K562 (cell line): ENCODE measurements around the gene NBEAL2. TPM values are rescaled to one million over a fixed set of nuclear protein-coding genes. Genes with fewer than 3 reads are reported as not detected.
"Not testable (repeated sequence)": the region's sequence is repeated elsewhere in the genome, so short reads cannot be mapped to it uniquely, and the experiment has no call there.

Experiments
- ATAC-seq: fragments of 200-7000 bp; cut with Tn5 transposase; 3 replicates; pipeline ENCODE4 v1.9.1; 2020; ENCODE audit warnings: moderate library complexity
- BruUV-seq: library from RNA; stranded (reverse); fragments of 400-500 nt; replicated peaks from 2 replicates; lab custom pipeline; 2021; lab: Mats Ljungman, UMichigan
- CTCF ChIA-PET: fragments of 300-600 bp; formaldehyde crosslinking; extraction: SDS; loops from one replicate; lab custom pipeline; 2021; ENCODE audit warnings: low intra/inter-chr PET ratio; lab: Yijun Ruan, JAX
- POLR2A ChIA-PET: fragments of 300-600, 350-650 bp; sonication (Branson Sonifier 250); formaldehyde crosslinking; extraction: SDS; loops from one replicate; lab custom pipeline; 2021; ENCODE audit warnings: antibody characterized with exemption, inconsistent platforms; lab: Yijun Ruan, JAX
- DNase-seq, 4 experiments: peaks; one replicate each; pipeline versions ENCODE4 v3.0.0 to v3.0.0-alpha.2; 2011 to 2018; ENCODE audit warnings: low spot score in 3 of 4, mixed read lengths in 3 of 4; ENCODE audit errors: extremely low read depth in 1 of 4
- FAIRE-seq: peaks from 2 replicates; lab custom pipeline; 2011; peaks lifted over from hg19 to GRCh38; lab: Jason Lieb, UNC
- H2AFZ ChIP-seq: 2 replicates; pipeline ENCODE4 v1.6.0; 2011; ENCODE audit warnings: low read depth, low read length, control low read depth, inconsistent platforms
- H3K27ac ChIP-seq: fragments of 200-600 bp; 3 replicates; pipeline ENCODE4 v1.8.0; 2011; ENCODE audit warnings: low read depth, mild to moderate bottlenecking, control low read depth, inconsistent platforms, low read length, moderate library complexity, mixed read lengths; ENCODE audit errors: extremely low read depth
- H3K27me3 ChIP-seq, 2 experiments: fragments of 300-600 bp in 1 of 2; 2 replicates in 1 of 2; 3 replicates in 1 of 2; pipeline versions ENCODE4 v1.6.0 to v1.8.0; 2011; ENCODE audit warnings: inconsistent platforms in 2 of 2, low read length in 2 of 2, mild to moderate bottlenecking in 1 of 2, mixed read lengths in 1 of 2, moderate library complexity in 1 of 2; ENCODE audit not compliant: control insufficient read depth in 2 of 2, insufficient read depth in 2 of 2
- H3K36me3 ChIP-seq: fragments of 300-600 bp; 3 replicates; pipeline ENCODE4 v1.8.0; 2011; ENCODE audit warnings: mild to moderate bottlenecking, low read length, inconsistent platforms; ENCODE audit not compliant: control insufficient read depth, insufficient read depth
- H3K4me1 ChIP-seq, 2 experiments: fragments of 200-600 bp in 1 of 2; replicated peaks in 1 of 2; 2 replicates in 1 of 2; 3 replicates in 1 of 2; pipeline versions ENCODE4 v1.5.1 to v1.8.0; 2011; ENCODE audit warnings: inconsistent platforms in 2 of 2, low read length in 2 of 2, mild to moderate bottlenecking in 1 of 2, mixed read lengths in 1 of 2, moderate library complexity in 1 of 2; ENCODE audit not compliant: control insufficient read depth in 2 of 2, insufficient read depth in 2 of 2
- H3K4me2 ChIP-seq: 2 replicates; pipeline ENCODE4 v1.6.1; 2011; ENCODE audit warnings: low read length, control low read depth, inconsistent platforms, mixed read lengths; ENCODE audit not compliant: insufficient read depth
- H3K4me3 ChIP-seq: fragments of 200-600 bp; sonication (generic), shearing (Covaris generic); 2 replicates; pipeline ENCODE4 v1.5.1; 2016; ENCODE audit warnings: control low read depth, inconsistent platforms
- H3K79me2 ChIP-seq: fragments of 200-600 bp; 3 replicates; pipeline ENCODE4 v1.8.0; 2011; ENCODE audit warnings: low read length, inconsistent platforms; ENCODE audit not compliant: control insufficient read depth, insufficient read depth
- H3K9ac ChIP-seq, 2 experiments: 2 replicates each; pipeline versions ENCODE4 v1.6.0 to v1.6.1; 2011; ENCODE audit warnings: low read depth in 2 of 2, low read length in 2 of 2, control low read depth in 1 of 2, inconsistent platforms in 1 of 2, mild to moderate bottlenecking in 1 of 2, mixed read lengths in 1 of 2; ENCODE audit not compliant: insufficient read depth in 1 of 2
- H3K9me1 ChIP-seq: one replicate; pipeline ENCODE4 v1.6.0; 2011; ENCODE audit warnings: inconsistent platforms, mild to moderate bottlenecking, low read length, moderate library complexity; ENCODE audit not compliant: control insufficient read depth, insufficient read depth
- H3K9me3 ChIP-seq: replicated peaks from 2 replicates; pipeline ENCODE4 v1.5.1; 2011; ENCODE audit warnings: low read depth, low read length, inconsistent platforms; ENCODE audit not compliant: control insufficient read depth, insufficient read depth
- H4K20me1 ChIP-seq: replicated peaks from 2 replicates; pipeline ENCODE4 v1.6.1; 2011; ENCODE audit warnings: low read length, inconsistent platforms, mixed read lengths; ENCODE audit not compliant: control insufficient read depth, insufficient read depth
- ZNF146 ChIP-seq: IDR thresholded peaks from one replicate; pipeline ENCODE4 v1.6.1; 2018; ENCODE audit warnings: missing compliant biosample characterization; ENCODE audit not compliant: unreplicated experiment
- WGBS: fragments of 100-300 bp; shearing (Covaris generic); methylation state at CpG from one replicate; pipeline ENCODE4 v1.1.6; 2016; ENCODE audit warnings: low coverage, mixed read lengths; ENCODE audit not compliant: insufficient coverage; ENCODE audit errors: missing lambda C conversion rate; 5-methylcytosine and 5-hydroxymethylcytosine counted together
- in situ Hi-C: fragments of 300-500 bp; cut with MboI; formaldehyde crosslinking; loops from 4 replicates; pipeline ENCODE4 v1.15.0; 2018; ENCODE audit warnings: inconsistent platforms, mixed read lengths
- intact Hi-C: fragments of 100-400 bp; cut with micrococcal nuclease; formaldehyde crosslinking; loops from 2 replicates; pipeline ENCODE4 v1.14.2; 2022
- polyA plus RNA-seq, 8 experiments: library from polyadenylated mRNA; depleted of rRNA in 4 of 8; stranded (reverse) in 5 of 8; unstranded in 3 of 8; fragments of >200 nt; fragmentation: Nextera tagmentation in 2 of 8; fragmentation: Illumina TruSeq in 1 of 8; extraction: Ambion mirVana in 2 of 8; extraction: Trizol in 1 of 8; gene quantifications; 2 replicates each; pipeline versions ENCODE4 v1.2.1 to v1.2.3, GENCODE V29; 2011 to 2014; ENCODE audit warnings: inconsistent platforms in 1 of 8, missing spikeins in 1 of 8
- total RNA-seq, 7 experiments: library from RNA; depleted of rRNA in 6 of 7; stranded (reverse); fragments of >200 nt in 6 of 7; fragmentation: Illumina TruSeq in 2 of 7; extraction: Trizol in 2 of 7; gene quantifications; 2 replicates each; pipeline versions ENCODE4 v1.2.1 to v1.2.3, GENCODE V29; 2011 to 2021; ENCODE audit warnings: low replicate concordance in 1 of 7
- TF ChIP-seq, protein P1 (sequence below): fragments of 450-650 bp; IDR thresholded peaks from 2 replicates; pipeline ENCODE4 v1.6.1; 2016; ENCODE audit warnings: borderline replicate concordance
- TF ChIP-seq, protein P2 (sequence below), 2 experiments: fragments of 450-650 bp in 1 of 2; sonication (generic) in 1 of 2; formaldehyde crosslinking in 1 of 2; IDR thresholded peaks; 2 replicates each; pipeline versions ENCODE4 v1.7.1 to v1.9.0; 2016 to 2022; ENCODE audit warnings: inconsistent platforms in 1 of 2, mild to moderate bottlenecking in 1 of 2, missing genetic modification reagents in 1 of 2

Gene NBEAL2
- total and polyA plus RNA-seq, 9 of the 15 experiments (the other 6 are each of a cell fraction or from before 2014, with no cell fraction given) = 0.06 to 114 (median 29.6) TPM

DNA sequence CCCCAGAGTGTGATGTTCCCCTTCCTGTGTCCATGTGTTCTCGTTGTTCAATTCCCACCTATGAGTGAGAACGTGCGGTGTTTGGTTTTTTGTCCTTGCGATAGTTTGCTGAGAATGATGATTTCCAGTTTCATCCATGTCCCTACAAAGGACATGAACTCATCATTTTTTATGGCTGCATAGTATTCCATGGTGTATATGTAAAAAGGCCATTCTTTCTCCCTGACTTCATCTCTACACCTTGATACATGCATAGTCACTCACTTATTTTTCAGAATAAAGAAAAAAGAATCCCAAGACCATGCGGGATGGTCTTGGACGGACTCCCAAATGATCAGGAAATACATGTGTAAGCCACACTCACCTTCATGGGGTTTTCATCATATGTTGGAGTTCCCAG is 57.8 kb downstream of the NBEAL2 start:
- in situ Hi-C loops, H3K27ac ChIP-seq, POLR2A ChIA-PET, H3K9me1 ChIP-seq, ATAC-seq, intact Hi-C loops, H3K4me3 ChIP-seq, FAIRE-seq, H3K9ac ChIP-seq, H3K4me1 ChIP-seq, CTCF ChIA-PET, DNase-seq, H3K9me3 ChIP-seq, H4K20me1 ChIP-seq, H3K79me2 ChIP-seq, H3K4me2 ChIP-seq, H3K27me3 ChIP-seq, BruUV-seq, H2AFZ ChIP-seq: not testable (repeated sequence)
- peak; percentile 82 for TF ChIP-seq ZNF146 (CRISPR knock-in tag)
- 50% methylated on average over 2 of the region's 6 CpGs for WGBS
- H3K36me3 ChIP-seq = peaks cover 84% of the 10 kb centered on the region

DNA sequence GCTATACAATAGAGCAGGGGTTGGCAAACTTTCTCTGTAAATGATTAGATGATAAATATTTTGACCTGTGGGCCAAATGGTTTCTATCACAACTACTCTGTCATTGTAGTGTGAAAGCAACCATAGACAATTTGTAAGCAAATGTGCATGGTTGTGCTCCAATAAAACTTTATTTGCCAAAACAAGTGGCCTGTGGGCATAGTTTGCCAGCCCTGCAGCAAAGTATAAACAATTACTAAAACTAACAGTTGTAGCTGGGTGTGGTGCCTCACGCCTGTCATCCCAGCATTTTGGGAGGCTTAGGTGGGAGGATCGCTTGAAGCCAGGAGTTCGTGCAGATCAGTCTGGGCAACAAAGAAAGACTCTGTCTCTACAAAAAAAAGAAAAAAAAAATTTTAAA is 61.6 kb downstream of the NBEAL2 start:
- Histone ChIP-seq H3K9ac (no peak overlapping the region), H2AFZ (no peak overlapping the region), H3K4me3 (no peak overlapping the region), H3K4me2 (no peak overlapping the region), H3K79me2 (no peaks in the 10 kb centered on the region; the same call in 2 of the 3 replicates), H3K27me3 (no peaks in the 10 kb centered on the region), H3K36me3 (peaks cover 57% of the 10 kb centered on the region), H3K9me1 (no peaks in the 10 kb centered on the region), H3K9me3 (no peaks in the 10 kb centered on the region), H3K27ac (no peak overlapping the region), H4K20me1 (no peaks in the 10 kb centered on the region), H3K4me1 (peaks cover 10 to 16% of the 10 kb centered on the region in 2 experiments)
- no peak for FAIRE-seq
- intact Hi-C loops (no loop called here), in situ Hi-C loops (no loop called here)
- POLR2A ChIA-PET = interaction anchor here (0.6 to 2.8 kb wide), 5 partner anchors 8 to 23 kb away, joined by 3 to 16 read pairs (median 4); no protein-coding TSS in a partner anchor
- CTCF ChIA-PET = no interaction called here
- no peak for DNase-seq
- WGBS = 80% methylated on average over 3 of the region's 3 CpGs
- ATAC-seq = no peak
- BruUV-seq = no TSS peak
- TF ChIP-seq, protein P1, sequence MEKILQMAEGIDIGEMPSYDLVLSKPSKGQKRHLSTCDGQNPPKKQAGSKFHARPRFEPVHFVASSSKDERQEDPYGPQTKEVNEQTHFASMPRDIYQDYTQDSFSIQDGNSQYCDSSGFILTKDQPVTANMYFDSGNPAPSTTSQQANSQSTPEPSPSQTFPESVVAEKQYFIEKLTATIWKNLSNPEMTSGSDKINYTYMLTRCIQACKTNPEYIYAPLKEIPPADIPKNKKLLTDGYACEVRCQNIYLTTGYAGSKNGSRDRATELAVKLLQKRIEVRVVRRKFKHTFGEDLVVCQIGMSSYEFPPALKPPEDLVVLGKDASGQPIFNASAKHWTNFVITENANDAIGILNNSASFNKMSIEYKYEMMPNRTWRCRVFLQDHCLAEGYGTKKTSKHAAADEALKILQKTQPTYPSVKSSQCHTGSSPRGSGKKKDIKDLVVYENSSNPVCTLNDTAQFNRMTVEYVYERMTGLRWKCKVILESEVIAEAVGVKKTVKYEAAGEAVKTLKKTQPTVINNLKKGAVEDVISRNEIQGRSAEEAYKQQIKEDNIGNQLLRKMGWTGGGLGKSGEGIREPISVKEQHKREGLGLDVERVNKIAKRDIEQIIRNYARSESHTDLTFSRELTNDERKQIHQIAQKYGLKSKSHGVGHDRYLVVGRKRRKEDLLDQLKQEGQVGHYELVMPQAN = no peak
- TF ChIP-seq, protein P2, sequence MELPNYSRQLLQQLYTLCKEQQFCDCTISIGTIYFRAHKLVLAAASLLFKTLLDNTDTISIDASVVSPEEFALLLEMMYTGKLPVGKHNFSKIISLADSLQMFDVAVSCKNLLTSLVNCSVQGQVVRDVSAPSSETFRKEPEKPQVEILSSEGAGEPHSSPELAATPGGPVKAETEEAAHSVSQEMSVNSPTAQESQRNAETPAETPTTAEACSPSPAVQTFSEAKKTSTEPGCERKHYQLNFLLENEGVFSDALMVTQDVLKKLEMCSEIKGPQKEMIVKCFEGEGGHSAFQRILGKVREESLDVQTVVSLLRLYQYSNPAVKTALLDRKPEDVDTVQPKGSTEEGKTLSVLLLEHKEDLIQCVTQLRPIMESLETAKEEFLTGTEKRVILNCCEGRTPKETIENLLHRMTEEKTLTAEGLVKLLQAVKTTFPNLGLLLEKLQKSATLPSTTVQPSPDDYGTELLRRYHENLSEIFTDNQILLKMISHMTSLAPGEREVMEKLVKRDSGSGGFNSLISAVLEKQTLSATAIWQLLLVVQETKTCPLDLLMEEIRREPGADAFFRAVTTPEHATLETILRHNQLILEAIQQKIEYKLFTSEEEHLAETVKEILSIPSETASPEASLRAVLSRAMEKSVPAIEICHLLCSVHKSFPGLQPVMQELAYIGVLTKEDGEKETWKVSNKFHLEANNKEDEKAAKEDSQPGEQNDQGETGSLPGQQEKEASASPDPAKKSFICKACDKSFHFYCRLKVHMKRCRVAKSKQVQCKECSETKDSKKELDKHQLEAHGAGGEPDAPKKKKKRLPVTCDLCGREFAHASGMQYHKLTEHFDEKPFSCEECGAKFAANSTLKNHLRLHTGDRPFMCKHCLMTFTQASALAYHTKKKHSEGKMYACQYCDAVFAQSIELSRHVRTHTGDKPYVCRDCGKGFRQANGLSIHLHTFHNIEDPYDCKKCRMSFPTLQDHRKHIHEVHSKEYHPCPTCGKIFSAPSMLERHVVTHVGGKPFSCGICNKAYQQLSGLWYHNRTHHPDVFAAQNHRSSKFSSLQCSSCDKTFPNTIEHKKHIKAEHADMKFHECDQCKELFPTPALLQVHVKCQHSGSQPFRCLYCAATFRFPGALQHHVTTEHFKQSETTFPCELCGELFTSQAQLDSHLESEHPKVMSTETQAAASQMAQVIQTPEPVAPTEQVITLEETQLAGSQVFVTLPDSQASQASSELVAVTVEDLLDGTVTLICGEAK (IDR thresholded peaks at IDR 0.05) = peak; percentile 81
- TF ChIP-seq, protein P2 (CRISPR knock-in tag; IDR thresholded peaks at IDR 0.05) = peak; percentile 78
